GM10847 (cell line): ENCODE data around the gene POC1B.

Source experiments
- POLR2A ChIP-seq: IDR thresholded peaks from 2 replicates; pipeline ENCODE4 v1.6.1; 2011; ENCODE audit not compliant: insufficient read length; ENCODE audit errors: extremely low read depth

The POC1B gene

DNA sequence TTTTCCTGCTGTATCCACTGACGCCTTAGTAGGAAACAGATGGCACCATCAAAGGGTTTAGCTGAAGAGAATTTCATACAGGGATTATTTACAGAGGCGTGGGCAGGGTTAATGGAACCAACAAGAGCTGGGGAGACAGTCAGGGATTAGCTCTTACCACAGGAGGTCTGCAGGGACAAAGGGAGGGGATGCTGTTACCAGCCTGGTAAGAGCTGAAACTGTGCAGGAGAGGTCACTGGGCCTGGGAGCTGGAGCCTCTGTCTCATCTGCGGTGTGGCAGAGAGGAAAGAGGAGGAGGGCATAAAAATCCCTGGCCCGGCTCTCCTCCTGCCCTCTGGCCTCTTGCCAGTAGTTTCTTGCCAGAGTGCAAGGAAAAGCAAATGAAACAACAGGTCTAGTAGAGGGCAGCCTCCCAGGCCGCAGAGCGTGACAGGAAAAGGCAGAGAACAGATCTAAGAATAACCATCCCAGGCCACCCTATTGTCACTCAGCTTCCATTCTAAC is 18.9 kb upstream of the POC1B start:
- no peak for TF ChIP-seq POLR2A

DNA sequence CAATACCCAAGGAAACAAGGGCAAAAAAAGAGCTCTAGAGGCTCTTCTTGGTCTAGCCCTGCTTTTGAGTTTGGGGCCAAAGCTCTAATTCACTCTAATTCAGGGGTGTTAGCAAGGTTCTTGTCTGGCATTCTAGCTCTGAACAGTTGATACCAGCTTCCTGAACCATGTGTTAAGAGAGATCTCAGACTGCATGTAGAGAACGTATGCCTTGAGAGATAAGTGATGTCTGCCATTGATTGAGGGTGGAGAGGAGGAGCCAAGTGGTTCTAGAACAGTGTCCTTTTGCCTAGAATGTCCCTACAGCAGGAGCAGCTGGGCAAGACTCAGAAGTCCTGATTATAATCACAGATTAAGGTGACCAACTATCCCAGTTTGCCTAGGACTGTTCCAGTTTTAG is 18.2 kb upstream of the POC1B start:
- TF ChIP-seq POLR2A, result no peak

DNA sequence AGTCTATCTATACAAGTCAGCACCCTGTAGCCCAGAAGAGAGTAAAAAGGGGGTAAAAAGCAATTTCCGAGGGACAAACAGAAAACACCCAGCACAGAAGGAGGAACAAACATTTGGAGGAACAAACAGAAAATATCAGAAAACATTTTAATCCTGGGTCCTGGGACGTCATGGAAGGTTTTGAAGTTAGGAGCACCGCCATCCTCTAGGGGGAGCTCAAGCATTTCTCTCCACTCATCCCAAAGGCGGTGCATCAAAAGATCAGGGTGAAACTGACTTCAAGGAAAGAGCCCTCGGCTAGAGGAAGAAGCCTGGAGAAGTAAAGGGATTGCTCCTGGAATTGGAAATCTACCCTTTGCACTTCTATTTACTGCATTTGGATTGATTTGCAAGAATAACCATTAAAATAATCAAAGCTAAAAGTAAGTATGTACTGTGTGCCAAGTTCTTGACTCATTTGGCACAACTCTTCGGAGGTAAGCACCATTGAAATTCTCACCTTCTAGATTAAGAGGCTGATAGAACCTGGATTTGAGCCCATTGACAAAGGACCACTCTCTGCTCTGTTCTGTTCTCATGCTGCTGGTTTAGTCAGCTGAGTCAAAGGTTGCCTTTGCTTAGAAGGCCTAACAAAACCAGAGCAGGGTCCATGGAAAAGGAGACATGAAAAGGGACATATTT is 17.2 kb upstream of the POC1B start:
- no peak for TF ChIP-seq POLR2A

DNA sequence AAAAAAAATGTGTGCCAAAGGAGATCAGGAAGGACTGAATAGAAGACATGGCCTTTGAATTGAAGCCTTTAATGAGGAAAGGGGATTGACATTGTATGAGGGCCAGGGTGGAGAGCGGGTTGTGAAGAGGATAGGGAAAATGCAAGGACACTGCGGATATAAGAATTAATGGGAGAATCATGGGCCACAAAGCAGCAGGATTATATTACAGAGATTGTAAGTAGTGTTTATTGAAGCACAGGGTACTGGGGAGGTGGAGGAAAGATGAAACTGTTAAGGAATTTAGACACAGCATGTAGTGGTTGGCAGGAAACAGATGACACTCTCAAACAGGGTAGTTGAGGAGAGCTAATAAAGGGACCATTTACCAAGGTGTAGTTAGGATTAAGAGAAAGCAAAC is 16.4 kb upstream of the POC1B start:
- no peak for TF ChIP-seq POLR2A

DNA sequence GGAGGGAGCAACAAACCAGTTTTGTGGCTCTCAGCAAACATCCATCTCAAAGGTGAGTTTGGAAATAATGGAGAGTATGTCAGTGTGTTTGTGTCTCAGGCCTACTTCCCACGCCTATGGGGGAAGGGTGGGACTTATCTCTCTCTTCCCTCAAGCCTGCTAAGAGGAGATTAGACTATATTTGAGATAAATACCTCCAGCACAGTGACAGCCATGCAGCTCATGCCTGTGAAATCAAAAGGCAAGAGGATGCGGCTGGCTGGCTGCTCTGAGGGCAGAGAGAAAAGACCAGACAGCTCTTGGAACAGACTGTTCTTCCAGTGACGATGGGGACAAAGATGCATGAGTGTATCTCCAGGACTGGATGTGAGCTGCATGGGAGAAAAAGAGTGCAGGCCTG is 14.7 kb upstream of the POC1B start:
- TF ChIP-seq POLR2A, result no peak

DNA sequence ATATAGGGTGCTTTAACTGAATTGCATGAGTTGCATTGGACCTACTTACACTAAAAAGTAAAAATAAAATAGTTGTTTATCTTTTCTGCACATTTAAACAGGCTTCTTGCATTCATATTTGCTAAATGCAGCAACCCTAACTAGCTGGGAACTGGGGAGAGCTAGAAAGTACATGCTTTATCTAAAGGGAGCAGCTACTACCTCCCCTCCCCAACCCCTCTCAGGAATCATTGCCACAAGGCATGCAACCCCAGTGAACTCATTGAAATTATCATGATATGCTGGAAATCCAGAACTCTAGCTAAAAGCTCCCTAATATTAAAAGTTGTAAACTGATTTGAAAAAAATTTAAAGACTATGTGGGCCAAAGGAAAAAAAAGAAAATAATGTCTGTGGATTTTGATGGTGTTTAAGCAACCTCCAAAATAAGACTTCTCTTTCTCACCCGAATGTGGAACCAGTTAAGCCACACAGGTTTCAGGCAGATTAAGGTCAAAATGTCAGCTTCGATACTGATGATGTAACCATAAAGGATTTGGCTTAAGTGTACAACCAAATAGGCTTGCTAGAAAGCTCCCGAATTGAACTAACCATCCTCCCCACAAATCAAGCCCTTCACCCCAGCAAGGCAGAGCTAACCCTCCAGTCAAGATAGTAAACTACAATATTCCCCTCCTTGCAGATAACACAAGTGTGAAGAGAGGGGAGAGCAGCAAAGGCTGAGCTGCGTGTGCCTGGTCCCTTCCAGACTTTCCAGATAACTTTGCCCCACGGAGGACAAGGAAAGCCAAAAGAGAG is 13.8 kb upstream of the POC1B start:
- no peak for TF ChIP-seq POLR2A

DNA sequence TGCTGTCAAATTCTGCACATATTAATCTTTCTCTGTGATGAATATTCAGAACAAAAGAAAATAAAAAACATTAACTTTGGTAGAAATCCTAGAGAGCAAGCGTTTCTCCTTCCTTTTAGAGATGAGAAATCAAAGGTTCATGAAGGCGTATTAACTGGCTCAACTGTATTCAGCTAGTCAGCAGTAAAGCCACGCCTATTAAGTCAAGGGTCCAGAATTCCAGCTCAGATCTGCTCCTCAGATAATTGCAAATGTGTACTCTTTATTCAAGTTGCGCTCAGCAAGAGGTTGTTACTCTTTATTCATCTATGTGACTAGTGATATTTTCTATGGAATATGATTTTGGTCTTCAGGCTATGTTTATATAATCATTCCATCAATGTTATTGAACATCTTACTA is 13.1 kb upstream of the POC1B start:
- TF ChIP-seq POLR2A, result no peak

DNA sequence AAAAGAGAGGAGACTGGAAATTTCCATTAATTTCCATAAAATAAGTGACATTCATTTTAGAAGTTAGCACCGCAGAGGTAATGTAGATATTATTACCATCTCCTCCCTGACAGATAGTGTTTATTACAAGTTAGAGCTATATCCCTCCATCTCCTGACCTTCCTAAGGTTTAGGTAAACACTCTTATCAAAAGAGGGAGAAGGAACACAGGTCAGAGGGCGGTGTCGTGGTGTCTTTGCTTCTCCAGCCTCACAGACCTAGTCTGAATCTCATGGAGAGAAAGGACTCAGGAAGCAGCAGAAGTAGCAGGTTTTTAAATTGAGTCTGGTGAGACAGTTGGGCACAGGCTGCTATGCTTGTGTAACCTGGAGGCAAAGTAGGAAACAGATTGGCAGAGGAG is 11.5 kb upstream of the POC1B start:
- TF ChIP-seq POLR2A, result no peak

DNA sequence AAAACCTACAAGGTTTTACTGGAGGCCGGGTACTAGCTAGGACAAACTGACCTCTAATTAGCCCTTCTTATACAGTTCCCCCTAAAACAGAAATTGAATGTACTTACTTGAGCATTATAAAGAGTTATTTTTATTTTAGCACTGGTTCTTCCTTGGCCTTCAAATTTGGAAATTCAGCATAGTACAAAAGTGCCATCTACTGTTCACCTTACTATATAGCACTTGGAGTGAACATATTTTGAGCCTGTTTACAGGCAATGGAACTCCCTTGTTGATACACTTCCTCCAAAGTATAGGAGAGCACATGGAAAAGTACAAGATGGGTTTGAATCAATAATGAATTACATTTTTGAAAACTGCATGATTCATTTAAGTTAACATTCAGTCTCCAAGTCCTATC is 3.9 kb upstream of the POC1B start:
- no peak for TF ChIP-seq POLR2A

DNA sequence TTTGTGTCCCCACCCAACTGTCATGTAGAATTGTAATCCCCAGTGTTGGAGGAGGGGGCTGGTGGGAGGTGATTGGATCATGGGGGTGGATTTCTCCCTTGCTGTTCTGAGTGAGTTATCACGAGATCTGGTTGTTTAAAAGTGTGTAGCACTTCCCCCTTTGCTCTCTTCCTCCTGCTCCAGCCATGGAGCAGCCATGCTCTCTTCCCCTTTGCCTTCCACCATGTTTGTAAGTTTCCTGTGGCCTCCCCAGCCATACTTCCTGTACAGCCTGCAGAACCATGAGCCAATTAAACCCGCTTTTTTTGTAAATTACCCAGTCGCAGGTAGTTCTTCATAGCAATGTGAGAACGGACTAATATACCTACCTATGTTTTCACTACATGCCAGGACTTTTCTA is 2.6 kb upstream of the POC1B start:
- TF ChIP-seq POLR2A, result no peak

DNA sequence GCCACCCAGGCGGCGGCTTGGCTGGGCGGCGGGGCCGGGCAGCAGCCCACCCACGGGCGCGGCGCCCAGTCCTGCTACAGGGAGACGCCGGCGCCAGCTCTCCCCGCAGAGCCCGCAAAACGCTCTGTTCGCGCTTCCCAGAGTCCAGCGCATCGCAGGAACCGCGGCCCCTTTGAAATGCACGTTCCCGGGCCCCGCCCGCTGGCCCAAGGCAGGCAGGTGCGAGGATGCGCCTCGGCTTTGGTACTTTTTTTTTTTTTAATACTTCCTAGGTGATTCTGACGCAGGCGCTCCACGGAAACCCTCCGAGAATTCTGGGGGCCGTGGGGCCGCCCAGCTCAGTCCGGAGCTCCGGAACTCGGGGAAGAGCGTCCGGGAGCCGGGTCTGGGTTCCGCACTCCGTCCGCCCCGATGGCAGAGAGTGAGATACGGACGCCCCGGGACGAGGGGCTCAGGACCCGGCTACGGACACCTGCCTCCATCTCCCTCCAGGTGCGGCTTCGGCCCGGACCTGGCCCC is 483 bp downstream of the POC1B start:
- no peak for TF ChIP-seq POLR2A

DNA sequence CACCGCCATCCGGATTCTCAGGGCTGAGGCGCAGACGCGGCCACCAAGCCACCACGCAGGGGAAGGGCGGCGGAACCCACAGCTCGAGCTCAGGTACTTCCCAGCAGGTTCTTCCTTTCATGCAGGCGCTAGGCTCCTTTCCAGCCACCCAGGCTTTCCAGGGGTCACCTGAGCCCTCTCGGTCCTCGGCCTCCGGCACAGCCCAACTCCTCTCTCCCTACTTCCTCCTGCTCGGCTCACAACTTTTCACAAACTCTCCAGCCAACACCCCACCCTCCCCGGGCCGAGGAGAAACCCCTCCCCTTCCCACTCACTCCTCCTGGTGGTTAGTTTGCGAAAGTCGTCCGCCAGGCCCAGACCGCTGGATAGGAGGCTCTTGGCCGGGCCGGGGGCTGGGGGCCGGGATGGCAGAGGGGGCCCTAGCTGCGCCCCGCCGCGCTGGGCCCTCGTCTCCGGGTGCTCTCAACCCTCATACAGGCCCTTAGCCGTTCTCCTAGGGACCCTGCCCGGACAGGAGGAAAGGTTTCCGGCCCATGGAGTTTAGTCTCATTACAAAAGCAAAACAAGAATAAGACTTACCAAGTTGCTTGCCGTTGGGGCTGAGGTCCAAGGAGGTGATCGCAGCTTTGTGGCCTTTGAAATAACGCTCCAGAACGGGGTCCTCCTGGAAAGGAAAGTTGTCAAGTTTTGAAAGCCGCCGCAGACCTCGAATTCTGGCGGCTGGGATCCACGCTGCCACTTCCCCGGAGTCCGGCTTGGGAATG is 1.1 kb downstream of the POC1B start, which contains the start of gene GALNT4:
Gene GALNT4, minus strand, starts transcription at position 256 of the 764 bp plus-strand sequence. Its CDS starts 247 bp downstream, at position 9.
- TF ChIP-seq POLR2A, result peak; percentile 15

DNA sequence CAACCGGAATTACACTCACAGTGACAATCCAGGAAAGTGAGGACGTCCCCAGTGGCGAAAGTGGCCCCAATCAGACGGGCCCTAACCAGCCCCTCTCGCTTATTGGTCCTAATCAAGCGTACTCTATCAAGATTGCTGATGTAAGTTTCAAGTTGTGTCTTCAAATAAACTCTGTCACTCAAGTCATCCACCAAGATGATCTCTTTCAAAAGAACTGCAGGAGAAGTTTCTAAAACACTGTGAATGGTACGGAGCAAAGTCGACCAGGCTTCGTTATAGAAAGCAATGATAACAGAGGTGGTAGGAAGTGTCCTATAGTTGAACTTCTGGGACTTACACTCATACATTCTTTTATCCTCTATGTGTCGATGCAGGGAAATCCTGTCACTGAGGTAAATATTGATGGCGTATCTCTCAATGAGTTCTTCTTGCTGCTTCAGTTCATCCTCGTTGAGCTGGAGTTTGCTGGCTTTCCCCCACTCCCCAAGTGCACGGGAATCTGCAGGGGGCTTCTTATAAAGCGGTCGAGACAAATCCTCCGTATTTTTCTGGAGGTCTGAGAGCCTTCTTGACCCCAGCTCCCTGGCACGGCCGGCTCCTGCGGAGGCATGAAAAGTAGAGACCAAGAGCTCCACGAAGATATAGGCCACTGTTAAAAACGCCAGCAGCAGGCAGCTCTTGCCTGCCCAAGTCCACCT is 1.9 kb downstream of the POC1B start:
- TF ChIP-seq POLR2A, result no peak

DNA sequence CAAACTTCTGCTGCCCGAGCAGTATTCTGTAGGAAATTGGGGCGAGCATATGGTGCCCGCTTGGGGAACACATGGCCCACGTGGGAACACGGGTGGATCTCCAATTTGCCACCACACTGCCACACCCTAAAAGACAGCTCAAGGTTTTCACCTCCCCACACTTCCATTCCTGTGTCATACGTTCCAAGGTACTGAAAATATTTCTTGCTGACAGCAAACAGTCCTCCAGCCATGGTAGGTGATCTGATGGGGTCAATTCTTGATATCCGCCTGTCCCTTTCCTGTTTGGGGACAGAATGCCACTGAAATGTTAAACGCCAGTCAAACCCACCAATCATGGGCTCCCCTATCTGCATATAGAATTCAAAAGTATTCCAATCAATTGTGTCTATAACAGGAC is 2.5 kb downstream of the POC1B start:
- TF ChIP-seq POLR2A, result no peak
